Midbrain (tissue), 1 donor: ENCODE measurements around the gene MEF2C.
"Not testable (repeated sequence)": the region's sequence is repeated elsewhere in the genome, so short reads cannot be mapped to it uniquely, and the experiment has no call there.

Experiments used
- DNase-seq: peaks from one replicate; lab custom pipeline; 2025; lab: John Stamatoyannopoulos, UW

The MEF2C gene

DNA sequence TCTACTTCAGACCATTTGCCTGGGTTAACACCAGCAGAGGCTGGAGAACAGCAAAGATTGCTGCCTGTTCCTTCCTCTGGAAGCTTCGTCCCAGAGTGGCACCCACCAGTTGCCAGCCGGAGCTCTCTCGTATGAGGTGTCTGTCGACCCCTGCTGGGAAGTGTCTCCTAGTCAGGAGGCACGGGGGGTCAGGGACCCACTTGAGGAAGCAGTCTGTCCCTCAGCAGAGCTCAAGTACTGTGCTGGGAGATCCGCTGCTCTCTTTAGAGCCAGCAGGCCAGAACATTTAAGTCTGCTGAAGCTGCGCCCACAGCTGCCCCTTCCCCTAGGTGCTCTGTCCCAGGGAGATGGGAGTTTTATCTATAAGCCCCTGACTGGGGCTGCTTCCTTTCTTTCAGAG, 84.1 kb downstream of the MEF2C start:
- DNase-seq = not testable (repeated sequence)

DNA sequence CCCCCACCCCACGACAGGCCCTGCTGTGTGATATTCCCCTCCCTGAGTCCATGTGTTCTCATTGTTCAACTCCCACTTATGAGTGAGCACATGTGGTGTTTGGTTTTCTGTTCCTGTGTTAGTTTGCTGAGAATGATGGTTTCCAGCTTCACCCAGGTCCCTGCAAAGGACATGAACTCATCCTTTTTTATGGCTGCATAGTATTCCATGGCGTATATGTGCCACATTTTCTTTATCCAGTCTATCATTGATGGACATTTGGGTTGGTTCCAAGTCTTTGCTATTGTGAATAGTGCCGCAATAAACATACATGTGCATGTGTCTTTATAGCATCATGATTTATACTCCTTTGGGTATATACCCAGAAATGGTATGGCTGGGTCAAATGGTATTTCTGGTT, 89.2 kb downstream of the MEF2C start:
- DNase-seq = not testable (repeated sequence)

- no peak for DNase-seq
These were observed 90.7 kb downstream of the MEF2C start for GRCh38 chr5:88792144-88792840.

DNA sequence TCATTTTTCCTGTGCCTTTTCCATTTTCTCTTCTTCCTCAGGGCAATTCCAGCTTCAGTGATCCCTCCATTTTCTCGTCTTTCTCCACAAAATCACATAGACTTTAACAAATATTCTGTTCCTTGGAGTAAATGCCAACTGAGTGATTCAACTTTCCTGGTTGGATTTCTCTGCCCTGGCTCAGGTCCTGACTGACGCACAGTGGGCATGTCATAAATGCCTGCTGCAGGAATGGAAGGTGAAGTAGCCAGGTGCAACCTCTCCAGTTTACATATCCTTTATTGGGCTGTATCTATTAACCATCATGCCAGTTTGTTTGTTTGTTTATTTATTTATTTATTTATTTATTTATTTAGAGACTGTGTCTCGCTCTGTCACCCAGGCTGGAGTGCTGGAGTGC, 95.1 kb downstream of the MEF2C start:
- DNase-seq = no peak

GRCh38 chr5:88786789-88787188, 96.2 kb downstream of the MEF2C start:
- no peak for DNase-seq

- DNase-seq = peak; percentile 38
These were observed 97.0 kb downstream of the MEF2C start for GRCh38 chr5:88785746-88786565.

DNA sequence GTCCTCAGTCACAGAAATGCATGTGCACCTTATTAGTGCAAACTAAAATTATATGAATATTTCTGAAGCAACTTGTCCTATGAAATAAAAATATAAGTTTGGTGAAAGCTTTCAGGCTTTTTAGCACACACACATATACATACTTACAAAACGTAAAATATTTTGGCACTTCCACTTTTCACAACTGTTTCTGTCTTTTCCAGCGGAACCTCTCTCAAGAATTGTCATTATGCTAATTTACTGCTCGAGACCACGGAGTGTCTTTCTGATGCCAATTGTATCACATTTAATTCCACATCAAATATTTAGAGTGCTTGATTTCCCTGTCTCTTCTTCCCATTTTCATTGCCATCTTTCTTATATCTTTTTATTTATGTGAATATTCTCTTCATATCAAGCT, 100.4 kb downstream of the MEF2C start:
- DNase-seq = no peak

- DNase-seq = no peak
These were observed 102.2 kb downstream of the MEF2C start for GRCh38 chr5:88780736-88781135.

- DNase-seq = no peak
These were observed 104.2 kb downstream of the MEF2C start for GRCh38 chr5:88778736-88779135.

GRCh38 chr5:88776692-88777091, 106.3 kb downstream of the MEF2C start:
- DNase-seq = no peak

GRCh38 chr5:88772831-88773230, 110.2 kb downstream of the MEF2C start:
- no peak for DNase-seq

- no peak for DNase-seq
These were observed 110.9 kb downstream of the MEF2C start for GRCh38 chr5:88772047-88772446.

- DNase-seq = no peak
These were observed 112.4 kb downstream of the MEF2C start for GRCh38 chr5:88770276-88771257.

- DNase-seq = no peak
These were observed 113.8 kb downstream of the MEF2C start for GRCh38 chr5:88769165-88769564.

DNA sequence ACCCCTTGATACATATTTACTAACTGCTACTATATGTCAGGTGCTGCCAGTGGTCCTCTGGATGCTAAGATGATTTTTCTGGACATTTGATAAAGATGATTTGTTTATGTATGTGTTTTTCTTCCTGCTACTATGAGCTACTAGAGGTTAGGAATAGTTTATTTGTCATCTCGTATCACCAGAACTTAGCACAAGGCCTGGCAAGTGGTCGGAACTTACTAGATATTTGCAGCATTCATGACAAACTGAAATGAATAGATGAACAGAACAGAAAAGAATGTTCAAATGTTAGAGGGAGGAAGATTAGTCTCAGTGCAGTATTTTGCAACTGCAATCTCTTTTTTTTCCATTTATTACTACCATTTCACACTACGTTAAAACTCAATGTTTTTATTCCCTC, 114.6 kb downstream of the MEF2C start:
- DNase-seq = no peak

DNA sequence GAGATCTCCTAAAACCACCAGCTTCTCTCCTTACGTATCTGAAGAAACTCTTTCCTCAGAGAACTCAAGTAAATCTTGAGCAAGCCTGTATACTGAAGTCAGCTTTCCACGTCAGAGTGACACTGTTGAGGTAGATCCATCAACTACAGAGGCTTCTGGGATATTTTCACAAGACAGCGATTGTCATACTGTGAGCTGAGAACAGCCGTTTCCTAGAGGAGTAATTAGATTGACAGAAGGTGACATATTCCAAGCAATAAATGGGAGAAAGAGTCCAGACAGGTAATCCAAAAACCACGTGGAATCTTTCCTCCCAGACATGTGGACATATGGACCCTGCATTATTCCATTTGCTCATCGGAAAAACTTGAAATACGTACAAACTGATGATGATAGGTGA, 117.2 kb downstream of the MEF2C start:
- DNase-seq = no peak

- DNase-seq = no peak
These were observed 117.8 kb downstream of the MEF2C start for GRCh38 chr5:88765171-88765570.

- no peak for DNase-seq
These were observed 121.0 kb downstream of the MEF2C start for GRCh38 chr5:88761939-88762338.

- DNase-seq = no peak
These were observed 121.6 kb downstream of the MEF2C start for GRCh38 chr5:88761269-88761850.

GRCh38 chr5:88760527-88760926, 122.5 kb downstream of the MEF2C start:
- no peak for DNase-seq

DNA sequence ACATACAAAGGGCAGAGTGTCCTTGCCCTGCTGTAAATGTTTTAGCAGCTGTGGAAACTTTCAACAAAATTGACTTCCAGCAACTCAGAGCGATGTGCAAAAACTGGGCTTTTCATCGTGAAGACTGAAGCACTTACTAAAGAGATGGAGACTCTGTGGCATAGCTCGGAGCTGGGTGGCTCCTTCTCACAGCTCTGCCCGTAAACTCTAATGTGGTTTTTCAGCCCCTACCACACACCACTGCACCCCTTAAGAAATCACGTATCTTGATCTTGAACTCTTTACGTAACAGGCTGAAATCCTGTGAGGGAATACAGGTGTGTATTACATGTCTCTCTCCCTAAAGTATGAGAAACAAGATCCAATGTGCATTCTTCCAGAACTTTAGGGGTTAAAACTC, 124.4 kb downstream of the MEF2C start:
- DNase-seq = no peak

GRCh38 chr5:88758184-88758583, 124.8 kb downstream of the MEF2C start:
- no peak for DNase-seq
